Measurements from ENCODE around the gene ACOT8.
"Not testable (repeated sequence)": the region's sequence is repeated elsewhere in the genome, so short reads cannot be mapped to it uniquely, and the experiment has no call there.

The ACOT8 gene

GRCh38 chr20:45857114-45857881, at the start of gene ACOT8, which contains the start of gene ZSWIM3:
Gene ACOT8 (minus strand): TSS chr20:45857392. CDS start chr20:45857315, 77 bp downstream.
Gene ZSWIM3 (plus strand): TSS chr20:45857614. CDS start chr20:45857826, 212 bp downstream.
- peak; percentile 91 for TF ChIP-seq POLR2A (IDR thresholded peaks at IDR 0.05; ENCODE audit: low read depth, low read length)
- FAIRE-seq = peak; percentile 87
- DNase-seq (ENCODE audit: insufficient read length, low spot score) = peak; percentile 99

- DNase-seq (ENCODE audit: insufficient read length, low spot score) = peak; percentile 77
- no peak for TF ChIP-seq POLR2A (IDR thresholded peaks at IDR 0.05; ENCODE audit: low read depth, low read length)
- FAIRE-seq = no peak
These were observed 48.4 kb upstream of the ACOT8 start for GRCh38 chr20:45905505-45906079.

DNA sequence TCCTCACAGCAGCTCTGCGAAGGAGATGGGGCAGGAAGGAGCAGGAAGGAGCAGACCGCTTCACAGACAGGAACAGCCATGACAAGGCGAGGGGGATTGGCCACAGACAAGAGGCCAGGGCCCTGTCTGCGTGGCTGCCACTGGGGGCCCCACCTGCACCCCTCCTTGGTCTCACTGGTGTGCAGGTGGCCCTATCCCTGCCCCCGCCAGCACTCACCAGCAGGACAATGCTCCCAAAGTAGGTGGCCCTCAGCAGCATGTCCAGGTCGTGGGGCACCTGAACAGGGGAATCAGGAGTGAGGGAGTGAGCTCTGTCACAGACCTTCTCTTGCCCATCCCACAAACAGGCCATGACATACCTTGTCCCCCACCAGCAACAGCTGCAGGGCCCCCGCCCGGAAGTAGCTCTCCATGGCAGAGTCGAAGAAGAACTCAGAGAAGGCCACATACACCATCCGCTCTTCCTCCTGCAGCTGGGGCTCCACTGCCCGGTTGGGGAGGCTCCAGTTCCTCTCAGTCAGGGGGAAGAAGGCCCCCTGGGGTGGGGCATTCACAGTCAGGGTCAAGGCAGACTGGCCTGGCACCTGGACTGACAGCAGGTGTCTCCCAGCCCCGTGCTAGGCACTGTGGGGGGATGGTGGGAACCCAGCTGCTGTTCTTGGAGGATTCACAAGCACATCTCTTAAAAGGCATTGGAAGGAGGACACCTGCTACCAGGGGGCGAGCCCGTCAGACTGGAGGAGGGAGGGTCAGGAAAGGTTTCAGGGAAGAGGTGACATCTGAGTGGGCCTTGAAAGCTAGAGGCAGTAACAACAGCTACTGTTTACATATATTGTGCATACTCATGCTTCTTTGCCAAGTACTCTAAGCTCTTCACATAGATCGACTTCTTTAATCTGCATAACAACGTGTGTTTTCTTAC, 47.7 kb upstream of the ACOT8 start:
- no peak for FAIRE-seq
- TF ChIP-seq POLR2A (IDR thresholded peaks at IDR 0.05; ENCODE audit: low read depth, low read length) = no peak
- no peak for DNase-seq (ENCODE audit: insufficient read length, low spot score)

GRCh38 chr20:45902199-45902701, 45.1 kb upstream of the ACOT8 start:
- TF ChIP-seq POLR2A (IDR thresholded peaks at IDR 0.05; ENCODE audit: low read depth, low read length) = no peak
- FAIRE-seq = no peak
- DNase-seq (ENCODE audit: insufficient read length, low spot score) = no peak

- not testable (repeated sequence) for FAIRE-seq; DNase-seq (ENCODE audit: insufficient read length, low spot score)
These were observed 44.1 kb upstream of the ACOT8 start for GRCh38 chr20:45901332-45901731.

GRCh38 chr20:45899046-45899835, 42.0 kb upstream of the ACOT8 start:
- TF ChIP-seq POLR2A (IDR thresholded peaks at IDR 0.05; ENCODE audit: low read depth, low read length) = no peak
- FAIRE-seq (no peak), DNase-seq (ENCODE audit: insufficient read length, low spot score) (no peak)

DNA sequence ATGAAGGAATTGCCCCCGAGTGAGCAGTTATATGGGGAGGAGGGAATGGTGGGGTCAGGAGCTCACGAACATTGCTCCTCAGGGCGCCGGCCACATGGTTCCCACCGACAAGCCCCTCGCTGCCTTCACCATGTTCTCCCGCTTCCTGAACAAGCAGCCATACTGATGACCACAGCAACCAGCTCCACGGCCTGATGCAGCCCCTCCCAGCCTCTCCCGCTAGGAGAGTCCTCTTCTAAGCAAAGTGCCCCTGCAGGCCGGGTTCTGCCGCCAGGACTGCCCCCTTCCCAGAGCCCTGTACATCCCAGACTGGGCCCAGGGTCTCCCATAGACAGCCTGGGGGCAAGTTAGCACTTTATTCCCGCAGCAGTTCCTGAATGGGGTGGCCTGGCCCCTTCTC, 41.1 kb upstream of the ACOT8 start:
- no peak for TF ChIP-seq POLR2A (IDR thresholded peaks at IDR 0.05; ENCODE audit: low read depth, low read length)
- DNase-seq (ENCODE audit: insufficient read length, low spot score) (no peak), FAIRE-seq (no peak)

GRCh38 chr20:45897692-45898091, 40.5 kb upstream of the ACOT8 start:
- TF ChIP-seq POLR2A (IDR thresholded peaks at IDR 0.05; ENCODE audit: low read depth, low read length) = no peak
- FAIRE-seq (no peak), DNase-seq (ENCODE audit: insufficient read length, low spot score) (no peak)

DNA sequence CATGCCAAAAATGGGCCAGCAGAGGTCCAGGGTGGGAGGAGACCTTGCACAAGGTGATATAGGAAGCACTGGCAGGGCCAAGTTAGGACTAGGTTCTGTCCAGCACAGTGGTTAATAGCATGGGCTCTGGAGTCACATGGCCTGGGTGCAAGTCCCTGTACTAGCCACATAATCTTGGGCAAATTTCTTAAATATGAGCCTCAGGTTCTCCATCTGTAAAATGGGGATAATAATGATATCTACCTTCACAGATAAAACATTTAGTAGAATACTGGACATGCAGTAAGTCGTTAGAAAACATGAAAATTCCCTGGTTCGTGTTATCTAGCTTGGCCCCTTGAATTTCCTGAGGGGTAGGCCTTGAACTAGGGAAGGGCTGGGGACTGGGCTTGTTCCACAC, 40.1 kb upstream of the ACOT8 start:
- FAIRE-seq = no peak

GRCh38 chr20:45896641-45897161, 39.5 kb upstream of the ACOT8 start:
- no peak for FAIRE-seq
- no peak for TF ChIP-seq POLR2A (IDR thresholded peaks at IDR 0.05; ENCODE audit: low read depth, low read length)
- no peak for DNase-seq (ENCODE audit: insufficient read length, low spot score)

More for the DNA sequence above, 40.1 kb upstream of the ACOT8 start:
- no peak for DNase-seq (ENCODE audit: insufficient read length, low spot score)
- no peak for TF ChIP-seq POLR2A (IDR thresholded peaks at IDR 0.05; ENCODE audit: low read depth, low read length)

- no peak for DNase-seq (ENCODE audit: insufficient read length, low spot score)
- FAIRE-seq = no peak
- TF ChIP-seq POLR2A (IDR thresholded peaks at IDR 0.05; ENCODE audit: low read depth, low read length) = no peak
These were observed 37.6 kb upstream of the ACOT8 start for GRCh38 chr20:45894797-45895196.

DNA sequence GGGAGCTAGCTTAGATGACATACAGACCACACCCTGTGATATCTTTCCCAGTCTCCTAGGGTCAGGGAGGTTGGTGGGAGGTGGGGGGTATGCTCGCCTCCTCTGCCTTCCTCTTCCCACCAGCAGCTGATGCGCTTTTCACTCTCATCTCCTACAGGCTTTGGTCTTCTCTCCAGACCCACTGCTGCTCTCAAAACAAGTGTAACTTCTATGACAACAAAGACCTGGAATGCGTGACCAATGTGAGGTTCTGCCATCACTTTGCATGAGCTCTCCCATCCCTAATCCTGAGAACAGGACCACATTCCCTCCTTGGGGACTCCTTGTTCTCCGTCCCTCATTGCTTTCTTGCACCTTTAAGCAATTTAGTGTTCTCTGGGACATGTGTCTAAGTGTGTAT, 36.6 kb upstream of the ACOT8 start:
- no peak for DNase-seq (ENCODE audit: insufficient read length, low spot score)
- TF ChIP-seq POLR2A (IDR thresholded peaks at IDR 0.05; ENCODE audit: low read depth, low read length) = no peak
- FAIRE-seq = no peak

All from H54 (cell line).